HEK293 (cell line): ENCODE data around the gene PAXX.

Source experiments
- CTCF ChIA-PET: fragments of 350-600 bp; formaldehyde crosslinking; extraction: SDS; loops from one replicate; lab custom pipeline; 2021; ENCODE audit warnings: antibody characterized with exemption; lab: Yijun Ruan, JAX
- POLR2A ChIA-PET: fragments of 300-600 bp; formaldehyde crosslinking; extraction: SDS; loops from one replicate; lab custom pipeline; 2020; ENCODE audit warnings: antibody characterized with exemption, inconsistent platforms; lab: Yijun Ruan, JAX
- H3K27ac ChIP-seq: fragments of 200-500 bp; sonication (Bioruptor generic); 2 replicates; pipeline ENCODE4 v1.5.1; 2014; ENCODE audit warnings: low read depth, low read length, control low read depth, inconsistent platforms; ENCODE audit errors: extremely low read depth
- H3K36me3 ChIP-seq, 2 experiments: fragments of 200-500 bp in 1 of 2; sonication (Bioruptor generic) in 1 of 2; 1 replicate in 1 of 2; 2 replicates in 1 of 2; pipeline ENCODE4 v1.5.1; 2014 to 2017; ENCODE audit warnings: inconsistent platforms in 2 of 2, low read length in 2 of 2; ENCODE audit not compliant: control insufficient read depth in 2 of 2, insufficient read depth in 1 of 2
- H3K4me1 ChIP-seq: fragments of 200-500 bp; sonication (Bioruptor generic); 2 replicates; pipeline ENCODE4 v1.5.1; 2014; ENCODE audit warnings: mild to moderate bottlenecking, low read length, inconsistent platforms; ENCODE audit not compliant: control insufficient read depth, insufficient read depth
- H3K4me3 ChIP-seq: 2 replicates; pipeline ENCODE4 v1.5.1; 2011; ENCODE audit warnings: low read depth, mild to moderate bottlenecking, control low read depth, low read length, moderate library complexity
- H3K9me3 ChIP-seq: fragments of 200-500 bp; sonication (Bioruptor generic); 2 replicates; pipeline ENCODE4 v1.5.1; 2014; ENCODE audit warnings: low read depth, low read length, inconsistent platforms; ENCODE audit not compliant: control insufficient read depth, insufficient read depth
- EGR2 ChIP-seq: fragments of 450-650 bp; formaldehyde crosslinking; IDR thresholded peaks from 2 replicates; pipeline ENCODE4 v1.5.1; 2016; ENCODE audit warnings: low read depth, missing biosample characterization, missing genetic modification characterization
- MEIS1 ChIP-seq: sonication (generic); formaldehyde crosslinking; IDR thresholded peaks from 2 replicates; pipeline ENCODE4 v1.8.1; 2022; ENCODE audit warnings: missing genetic modification reagents, mild to moderate bottlenecking, borderline replicate concordance
- SALL2 ChIP-seq: fragments of 450-650 bp; formaldehyde crosslinking; IDR thresholded peaks from 2 replicates; pipeline ENCODE4 v1.5.0; 2017; ENCODE audit warnings: missing biosample characterization, mild to moderate bottlenecking, missing genetic modification characterization, borderline replicate concordance
- SP2 ChIP-seq: fragments of 450-650 bp; formaldehyde crosslinking; IDR thresholded peaks from 2 replicates; pipeline ENCODE4 v1.5.1; 2016; ENCODE audit warnings: missing biosample characterization, missing genetic modification characterization
- ZFHX2 ChIP-seq: fragments of 450-650 bp; formaldehyde crosslinking; conservative IDR thresholded peaks from 2 replicates; pipeline ENCODE4 v1.5.1; 2016; ENCODE audit warnings: missing biosample characterization, missing genetic modification characterization
- ZIC2 ChIP-seq: fragments of 450-650 bp; formaldehyde crosslinking; IDR thresholded peaks from 2 replicates; pipeline ENCODE4 v1.5.1; 2016; ENCODE audit warnings: missing biosample characterization, missing genetic modification characterization
- ZNF311 ChIP-seq: fragments of 450-650 bp; formaldehyde crosslinking; IDR thresholded peaks from 2 replicates; pipeline ENCODE4 v1.5.1; 2017; ENCODE audit warnings: missing biosample characterization, missing genetic modification characterization, borderline replicate concordance
- ZNF391 ChIP-seq: fragments of 450-650 bp; formaldehyde crosslinking; IDR thresholded peaks from 2 replicates; pipeline ENCODE4 v1.5.1; 2016; ENCODE audit warnings: low read depth, missing biosample characterization, missing genetic modification characterization, borderline replicate concordance
- ZNF600 ChIP-seq: fragments of 450-650 bp; formaldehyde crosslinking; IDR thresholded peaks from 2 replicates; pipeline ENCODE4 v1.5.1; 2016; ENCODE audit warnings: missing biosample characterization, missing genetic modification characterization
- TF ChIP-seq, protein P1 (sequence below): fragments of 450-650 bp; formaldehyde crosslinking; IDR thresholded peaks from 2 replicates; pipeline ENCODE4 v1.5.1; 2016; ENCODE audit warnings: missing biosample characterization, missing genetic modification characterization
- TF ChIP-seq, protein P2 (sequence below): fragments of 450-650 bp; formaldehyde crosslinking; IDR thresholded peaks from 2 replicates; pipeline ENCODE4 v1.5.1; 2016; ENCODE audit warnings: missing biosample characterization, missing genetic modification characterization

Gene PAXX

DNA sequence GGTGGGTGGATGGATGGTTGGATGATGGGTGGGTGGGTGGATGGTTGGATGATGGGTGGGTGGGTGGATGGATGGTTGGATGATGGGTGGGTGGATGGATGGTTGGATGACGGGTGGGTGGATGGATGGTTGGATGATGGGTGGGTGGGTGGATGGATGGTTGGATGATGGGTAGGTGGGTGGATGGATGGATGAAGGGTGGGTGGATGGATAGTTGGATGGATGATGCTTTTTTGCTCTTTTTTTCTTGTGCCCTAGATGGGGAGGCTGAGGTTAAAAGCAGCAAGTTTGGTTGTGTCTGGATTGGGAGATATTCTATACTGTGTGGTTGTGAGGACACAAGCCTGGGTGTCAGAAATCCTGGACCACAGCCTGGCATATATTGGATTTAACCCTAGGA, 34.8 kb upstream of the PAXX start:
- no peaks in the 10 kb centered on the region for H3K4me1 ChIP-seq
- H3K27ac ChIP-seq: no peak overlapping the region
- POLR2A ChIA-PET: no interaction called here
- H3K36me3 ChIP-seq: no peaks in the 10 kb centered on the region
- H3K4me3 ChIP-seq: no peak overlapping the region
- TF ChIP-seq, protein P1, sequence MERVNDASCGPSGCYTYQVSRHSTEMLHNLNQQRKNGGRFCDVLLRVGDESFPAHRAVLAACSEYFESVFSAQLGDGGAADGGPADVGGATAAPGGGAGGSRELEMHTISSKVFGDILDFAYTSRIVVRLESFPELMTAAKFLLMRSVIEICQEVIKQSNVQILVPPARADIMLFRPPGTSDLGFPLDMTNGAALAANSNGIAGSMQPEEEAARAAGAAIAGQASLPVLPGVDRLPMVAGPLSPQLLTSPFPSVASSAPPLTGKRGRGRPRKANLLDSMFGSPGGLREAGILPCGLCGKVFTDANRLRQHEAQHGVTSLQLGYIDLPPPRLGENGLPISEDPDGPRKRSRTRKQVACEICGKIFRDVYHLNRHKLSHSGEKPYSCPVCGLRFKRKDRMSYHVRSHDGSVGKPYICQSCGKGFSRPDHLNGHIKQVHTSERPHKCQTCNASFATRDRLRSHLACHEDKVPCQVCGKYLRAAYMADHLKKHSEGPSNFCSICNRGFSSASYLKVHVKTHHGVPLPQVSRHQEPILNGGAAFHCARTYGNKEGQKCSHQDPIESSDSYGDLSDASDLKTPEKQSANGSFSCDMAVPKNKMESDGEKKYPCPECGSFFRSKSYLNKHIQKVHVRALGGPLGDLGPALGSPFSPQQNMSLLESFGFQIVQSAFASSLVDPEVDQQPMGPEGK (tag by site-specific recombination): no peak
- TF ChIP-seq SP2 (tag by site-specific recombination): 0 out of 2 replicates have a peak, but pooled peaks have one; percentile 10
- peak; percentile 69 for TF ChIP-seq ZFHX2
- no peak for TF ChIP-seq ZNF391 (tag by site-specific recombination)
- TF ChIP-seq MEIS1 (CRISPR knock-in tag): no peak
- TF ChIP-seq EGR2 (tag by site-specific recombination): peak; percentile 82
- TF ChIP-seq, all 188 proteins: peak for 3
- CTCF ChIA-PET: no interaction called here
- H3K9me3 ChIP-seq: no peaks in the 10 kb centered on the region

DNA sequence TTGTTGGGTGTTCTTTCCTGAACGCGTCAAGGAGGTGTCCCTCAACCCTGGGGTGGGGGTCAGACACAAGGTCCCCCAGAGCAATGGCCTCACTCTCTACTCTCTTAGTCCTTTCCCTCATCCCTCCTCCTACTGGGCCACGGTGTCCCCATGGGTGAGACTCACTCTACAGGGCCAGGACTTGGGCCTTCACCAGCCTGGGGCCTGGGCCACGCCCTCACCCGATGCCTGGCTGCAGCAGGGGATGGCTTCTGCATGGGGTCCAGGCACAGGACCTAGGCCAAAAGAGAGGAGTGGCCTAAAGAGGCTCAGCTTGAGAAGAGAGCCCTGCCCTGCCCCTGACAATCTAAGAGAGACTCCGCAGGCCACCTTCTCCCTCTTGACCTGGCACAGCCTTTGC, 34.3 kb upstream of the PAXX start:
- H3K4me3 ChIP-seq: no peak overlapping the region
- no peak for TF ChIP-seq SALL2
- TF ChIP-seq MEIS1 (CRISPR knock-in tag): no peak
- TF ChIP-seq, all 188 proteins: peak for 0
- H3K27ac ChIP-seq: no peak overlapping the region
- no peaks in the 10 kb centered on the region for H3K4me1 ChIP-seq
- H3K9me3 ChIP-seq: no peaks in the 10 kb centered on the region
- ChIA-PET POLR2A (no interaction called here), CTCF (interaction anchor here (0.6 kb wide), 1 partner anchor 13 kb away, joined by 5 read pairs; the partner anchor contains the start of gene C8G)
- H3K36me3 ChIP-seq: no peaks in the 10 kb centered on the region

DNA sequence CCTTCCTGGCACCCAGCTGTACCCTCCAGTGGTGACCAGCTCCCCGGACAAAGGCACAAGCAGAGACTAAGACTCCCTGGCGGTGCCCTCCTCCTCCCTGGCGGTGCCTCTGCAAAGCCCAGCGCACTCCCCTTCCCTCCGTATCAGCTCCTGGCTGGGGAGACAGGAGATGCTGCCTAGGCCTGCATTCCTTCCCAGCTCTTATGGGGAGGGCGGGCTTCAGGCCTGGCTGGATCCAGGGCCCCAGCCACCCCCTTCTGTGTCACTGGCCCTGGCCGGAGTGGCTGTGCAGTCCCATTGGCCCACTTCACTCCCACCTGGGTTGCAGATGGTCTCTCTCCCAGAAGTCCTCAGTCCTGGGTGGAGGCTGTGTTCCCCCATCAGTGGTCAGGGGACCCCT, 33.7 kb upstream of the PAXX start:
- Histone ChIP-seq H3K27ac (no peak overlapping the region), H3K4me3 (no peak overlapping the region)
- CTCF ChIA-PET: interaction anchor here (0.6 kb wide), 1 partner anchor 13 kb away, joined by 5 read pairs; the partner anchor contains the start of gene C8G
- POLR2A ChIA-PET: no interaction called here
- TF ChIP-seq, protein P2, sequence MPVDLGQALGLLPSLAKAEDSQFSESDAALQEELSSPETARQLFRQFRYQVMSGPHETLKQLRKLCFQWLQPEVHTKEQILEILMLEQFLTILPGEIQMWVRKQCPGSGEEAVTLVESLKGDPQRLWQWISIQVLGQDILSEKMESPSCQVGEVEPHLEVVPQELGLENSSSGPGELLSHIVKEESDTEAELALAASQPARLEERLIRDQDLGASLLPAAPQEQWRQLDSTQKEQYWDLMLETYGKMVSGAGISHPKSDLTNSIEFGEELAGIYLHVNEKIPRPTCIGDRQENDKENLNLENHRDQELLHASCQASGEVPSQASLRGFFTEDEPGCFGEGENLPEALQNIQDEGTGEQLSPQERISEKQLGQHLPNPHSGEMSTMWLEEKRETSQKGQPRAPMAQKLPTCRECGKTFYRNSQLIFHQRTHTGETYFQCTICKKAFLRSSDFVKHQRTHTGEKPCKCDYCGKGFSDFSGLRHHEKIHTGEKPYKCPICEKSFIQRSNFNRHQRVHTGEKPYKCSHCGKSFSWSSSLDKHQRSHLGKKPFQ (tag by site-specific recombination): no peak
- 0 out of 2 replicates have a peak, but pooled peaks have one; percentile 49 for TF ChIP-seq ZNF600
- TF ChIP-seq, all 188 proteins: peak for 1
- no peaks in the 10 kb centered on the region for H3K4me1 ChIP-seq
- H3K9me3 ChIP-seq: no peaks in the 10 kb centered on the region
- H3K36me3 ChIP-seq: no peaks in the 10 kb centered on the region

DNA sequence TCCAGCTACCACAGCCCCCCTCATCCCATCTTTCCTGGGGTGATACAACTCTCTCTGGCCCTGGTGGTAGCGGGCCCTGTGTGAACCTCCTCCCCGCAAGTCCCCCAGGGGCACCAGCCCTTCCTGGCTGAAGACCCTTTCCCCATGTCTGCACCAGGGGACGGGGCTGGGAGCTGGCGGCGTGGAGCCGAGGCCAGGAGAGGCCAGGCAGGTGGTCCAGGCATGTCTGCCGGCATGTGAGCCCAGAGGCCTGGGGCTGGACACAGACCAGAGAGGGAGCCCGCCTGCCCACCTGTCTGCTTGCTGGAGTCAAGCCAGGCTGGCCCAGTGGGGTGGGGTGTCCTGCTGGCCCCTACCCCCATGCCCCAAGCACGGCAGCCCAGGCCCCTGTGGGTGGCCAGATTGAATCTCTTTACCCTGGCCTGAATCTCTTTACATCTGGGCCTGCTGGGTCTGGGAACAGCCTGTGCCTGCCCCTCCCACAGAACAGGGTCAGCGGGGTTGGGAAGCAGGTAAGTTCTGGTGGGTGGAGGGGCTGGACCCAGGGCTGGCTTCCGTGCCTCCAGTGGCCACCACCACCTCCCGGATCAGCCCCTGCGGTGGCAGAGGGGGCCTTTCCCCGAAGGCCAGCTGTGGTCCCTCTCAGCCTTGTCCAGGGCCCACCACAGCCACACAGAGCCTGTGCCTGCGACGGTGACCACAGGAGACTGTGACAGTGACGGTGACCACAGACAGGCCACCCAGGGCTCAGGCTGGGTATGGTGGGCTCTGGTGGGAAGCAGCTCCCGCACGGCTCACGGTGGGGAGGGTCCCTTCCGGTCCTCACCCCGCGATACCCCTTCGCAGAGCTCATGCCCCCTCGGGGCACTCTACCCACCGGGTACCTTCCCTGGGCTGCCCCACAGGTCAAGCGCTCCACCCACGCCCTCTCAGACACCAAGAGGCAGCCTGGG, 33.0 kb upstream of the PAXX start:
- Histone ChIP-seq H3K36me3 (no peaks in the 10 kb centered on the region), H3K9me3 (no peaks in the 10 kb centered on the region), H3K4me3 (no peak overlapping the region), H3K27ac (no peak overlapping the region), H3K4me1 (no peaks in the 10 kb centered on the region)
- ChIA-PET POLR2A (no interaction called here), CTCF (interaction anchor here (0.6 to 1.1 kb wide), 2 partner anchors 70 to 302 kb away, joined by 3 to 4 read pairs; no protein-coding TSS in a partner anchor)
- TF ChIP-seq ZNF311 (no peak), ZIC2 (tag by site-specific recombination) (peak; percentile 92)
